GM21447 (cell line): Measurements from ENCODE around the gene GNG13.

Source experiments
- ATAC-seq: cut with Tn5 transposase; IDR thresholded peaks from one replicate; pipeline ENCODE4 v1.9.1; 2021; ENCODE audit not compliant: unreplicated experiment

GNG13 gene

GRCh38 chr16:815861-816260, 15.3 kb upstream of the GNG13 start:
- ATAC-seq, result no peak

DNA sequence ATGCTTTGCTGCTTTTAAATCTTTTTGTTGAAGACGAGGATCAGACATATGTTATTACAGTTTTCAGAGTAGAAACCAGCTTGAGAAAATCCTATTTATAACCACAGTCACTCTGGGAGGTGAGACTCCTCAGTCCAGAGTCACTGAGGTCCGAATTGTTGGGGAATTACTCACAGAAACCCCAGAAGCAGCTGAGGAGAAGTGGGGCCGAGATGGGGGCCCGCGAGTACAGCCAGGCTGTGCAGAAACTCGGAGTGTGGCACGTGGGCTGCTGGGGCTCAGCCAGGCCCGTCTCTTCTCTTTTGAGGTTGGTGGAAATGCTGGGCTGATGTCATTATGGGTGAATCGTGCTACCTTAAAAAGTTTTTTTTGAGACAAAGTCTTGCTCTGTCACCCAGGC, 14.4 kb upstream of the GNG13 start:
- no peak for ATAC-seq

- ATAC-seq, result no peak
These were observed 13.4 kb upstream of the GNG13 start for GRCh38 chr16:813916-814412.

GRCh38 chr16:813204-813915, 12.8 kb upstream of the GNG13 start:
- no peak for ATAC-seq

DNA sequence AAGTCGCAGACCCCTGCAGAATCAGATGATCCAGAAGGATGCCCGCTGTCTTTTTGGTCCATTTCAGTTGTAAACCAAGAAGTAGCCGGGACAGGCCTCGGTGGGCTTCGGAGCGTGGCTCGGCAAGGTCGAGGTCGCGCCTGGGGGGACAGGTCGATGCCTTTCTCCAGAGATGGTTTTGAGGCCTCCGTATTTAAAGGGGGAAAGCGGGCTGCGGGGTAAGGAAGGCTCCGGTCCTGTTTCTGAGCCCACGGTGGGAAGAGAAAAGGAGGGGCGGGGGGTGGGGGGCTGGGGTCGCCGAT, 7.5 kb upstream of the GNG13 start:
- no peak for ATAC-seq

DNA sequence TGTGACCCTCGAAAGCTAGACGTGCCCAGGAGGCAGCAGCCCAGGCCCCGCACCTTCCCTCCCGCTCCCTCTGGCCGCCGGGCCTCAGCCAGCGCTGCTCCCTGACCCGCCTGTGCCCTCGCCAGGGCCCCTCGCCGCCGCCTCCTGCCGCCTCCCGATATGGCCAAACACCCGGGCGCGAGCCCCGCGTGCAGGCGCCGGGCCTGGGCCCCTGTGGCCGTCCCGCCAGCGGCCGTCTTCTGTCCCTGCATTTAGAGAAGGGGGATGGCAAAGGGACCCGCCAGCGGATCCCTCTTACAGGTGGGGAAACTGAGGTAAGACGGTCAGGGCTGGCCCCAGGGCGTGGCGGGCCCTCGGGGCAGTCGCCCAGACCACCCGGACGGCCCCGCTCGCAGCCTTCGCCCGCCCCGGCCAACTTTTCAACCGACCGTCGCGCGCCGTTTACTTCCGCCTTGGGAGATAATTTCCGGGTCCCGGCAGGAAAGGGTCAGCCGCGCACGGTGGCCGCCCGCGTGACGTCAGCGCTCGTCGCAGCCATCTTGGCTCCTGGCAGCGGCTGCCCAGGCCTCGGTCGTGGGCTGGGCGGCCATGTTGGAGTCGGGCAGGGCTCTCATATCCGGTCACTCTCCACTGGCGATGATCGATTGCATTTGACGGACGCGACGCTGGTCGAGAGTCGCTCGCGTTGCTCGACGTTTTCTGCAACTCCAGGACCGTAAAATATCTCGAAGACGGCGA, 7.0 kb upstream of the GNG13 start:
- peak; percentile 75 for ATAC-seq

GRCh38 chr16:805474-805873, 4.9 kb upstream of the GNG13 start:
- no peak for ATAC-seq

DNA sequence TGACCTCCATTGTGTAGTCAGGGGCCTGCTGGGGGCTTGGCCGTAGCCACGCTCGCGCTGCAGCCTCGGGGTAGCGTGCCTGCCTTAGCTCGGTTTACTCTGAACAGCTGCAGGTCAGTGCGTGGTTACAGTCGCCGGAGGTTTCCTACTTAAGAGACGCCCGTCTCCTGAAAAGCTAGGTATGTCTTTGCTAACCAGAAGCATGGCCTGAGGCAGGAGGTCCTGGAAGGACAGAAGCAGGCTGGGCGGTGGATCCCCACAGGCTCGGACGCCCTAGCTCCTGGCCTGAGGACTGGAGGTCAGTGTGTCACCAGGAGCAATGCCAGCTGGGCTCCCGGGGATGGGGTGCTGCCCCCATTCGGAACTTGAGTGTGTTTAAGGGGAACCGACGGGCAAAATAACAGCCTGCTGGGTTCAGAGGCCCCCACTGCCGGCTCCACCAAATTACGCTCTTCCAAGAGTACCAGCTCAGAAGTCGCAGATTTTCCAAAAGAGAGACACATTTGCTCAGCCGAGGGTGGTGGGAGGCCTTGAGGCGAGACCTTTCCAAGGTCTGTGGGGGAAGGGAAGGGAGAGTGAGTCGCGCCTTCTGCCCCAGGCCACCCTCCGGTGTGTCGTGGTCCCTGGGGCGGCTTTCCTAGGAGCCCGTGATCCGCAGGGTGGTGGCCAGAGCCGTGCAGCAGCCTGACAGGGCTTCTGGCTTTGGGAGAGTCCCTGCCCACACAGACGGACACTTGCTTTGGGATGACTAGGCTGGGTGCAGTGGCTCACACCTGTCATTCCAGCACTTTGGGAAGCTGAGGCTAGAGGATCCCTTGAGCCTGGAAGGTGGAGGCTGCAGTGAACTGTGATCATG, 3.9 kb upstream of the GNG13 start:
- ATAC-seq, result no peak

GRCh38 chr16:803754-804080, 3.2 kb upstream of the GNG13 start:
- no peak for ATAC-seq

GRCh38 chr16:802914-803753, 2.6 kb upstream of the GNG13 start:
- no peak for ATAC-seq

GRCh38 chr16:802461-802860, 1.9 kb upstream of the GNG13 start:
- no peak for ATAC-seq

GRCh38 chr16:801584-802363, 1.2 kb upstream of the GNG13 start:
- ATAC-seq, result no peak

- ATAC-seq, result no peak
These were observed 439 bp upstream of the GNG13 start for GRCh38 chr16:800834-801511.

GRCh38 chr16:799111-799947, 1.2 kb downstream of the GNG13 start:
- ATAC-seq, result no peak

GRCh38 chr16:798666-799065, 1.9 kb downstream of the GNG13 start:
- ATAC-seq, result no peak

GRCh38 chr16:797686-798085, 2.8 kb downstream of the GNG13 start:
- ATAC-seq, result no peak

- ATAC-seq, result no peak
These were observed 3.5 kb downstream of the GNG13 start for GRCh38 chr16:797120-797420.

- ATAC-seq, result no peak
These were observed 4.0 kb downstream of the GNG13 start for GRCh38 chr16:796296-797119.
